IPS-15b (cell line): ENCODE results near the gene FAM3A.

Experiments
- H3K27me3 ChIP-seq: one replicate; pipeline ENCODE4 v1.6.1; 2013; ENCODE audit warnings: low read length; ENCODE audit not compliant: control insufficient read depth, insufficient read depth
- H3K36me3 ChIP-seq: one replicate; pipeline ENCODE4 v1.6.1; 2013; ENCODE audit warnings: low read length; ENCODE audit not compliant: control insufficient read depth, insufficient read depth
- H3K4me1 ChIP-seq: one replicate; pipeline ENCODE4 v1.6.1; 2013; ENCODE audit warnings: mild to moderate bottlenecking, low read length; ENCODE audit not compliant: control insufficient read depth, insufficient read depth
- H3K4me3 ChIP-seq: one replicate; pipeline ENCODE4 v1.5.1; 2013; ENCODE audit warnings: low read depth, low read length
- H3K9ac ChIP-seq: one replicate; pipeline ENCODE4 v1.6.1; 2013; ENCODE audit warnings: low read depth, mild to moderate bottlenecking, low read length
- H3K9me3 ChIP-seq: one replicate; pipeline ENCODE4 v1.6.1; 2013; ENCODE audit warnings: mild to moderate bottlenecking, low read length; ENCODE audit not compliant: control insufficient read depth, insufficient read depth

FAM3A gene

DNA sequence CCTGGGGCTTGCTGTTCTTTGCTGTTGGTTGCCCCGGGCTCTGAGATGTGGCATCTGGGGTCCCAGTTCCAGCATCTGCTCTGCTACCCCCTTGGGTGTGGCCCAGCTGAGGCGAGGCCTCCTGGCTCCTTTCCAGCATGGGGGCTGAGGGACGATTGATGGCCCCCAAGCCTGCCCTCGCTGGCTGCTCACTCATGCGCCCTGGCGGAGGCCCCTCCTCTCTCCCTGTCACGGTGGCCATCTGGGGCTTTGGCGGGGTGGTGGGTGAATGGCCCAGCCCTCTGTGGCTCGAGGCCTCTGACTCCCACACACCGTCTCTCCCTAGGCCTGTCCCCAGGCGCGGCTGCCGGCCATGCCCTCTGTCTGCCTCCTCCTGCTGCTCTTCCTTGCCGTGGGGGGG is 56.2 kb downstream of the FAM3A start:
- H3K4me3 ChIP-seq, result no peak overlapping the region
- H3K4me1 ChIP-seq, result no peaks in the 10 kb centered on the region
- no peaks in the 10 kb centered on the region for H3K9me3 ChIP-seq
- peaks cover 2% of the 10 kb centered on the region for H3K27me3 ChIP-seq
- H3K9ac ChIP-seq, result no peak overlapping the region
- peaks cover 27% of the 10 kb centered on the region for H3K36me3 ChIP-seq

- H3K27me3 ChIP-seq, result peaks cover 2% of the 10 kb centered on the region
- no peak overlapping the region for H3K9ac ChIP-seq
- H3K9me3 ChIP-seq, result no peaks in the 10 kb centered on the region
- no peaks in the 10 kb centered on the region for H3K4me1 ChIP-seq
- H3K4me3 ChIP-seq, result peak overlapping the region; percentile 46
- peaks cover 21% of the 10 kb centered on the region for H3K36me3 ChIP-seq
Observed at GRCh38 chrX:154458954-154459778, 56.9 kb downstream of the FAM3A start.

DNA sequence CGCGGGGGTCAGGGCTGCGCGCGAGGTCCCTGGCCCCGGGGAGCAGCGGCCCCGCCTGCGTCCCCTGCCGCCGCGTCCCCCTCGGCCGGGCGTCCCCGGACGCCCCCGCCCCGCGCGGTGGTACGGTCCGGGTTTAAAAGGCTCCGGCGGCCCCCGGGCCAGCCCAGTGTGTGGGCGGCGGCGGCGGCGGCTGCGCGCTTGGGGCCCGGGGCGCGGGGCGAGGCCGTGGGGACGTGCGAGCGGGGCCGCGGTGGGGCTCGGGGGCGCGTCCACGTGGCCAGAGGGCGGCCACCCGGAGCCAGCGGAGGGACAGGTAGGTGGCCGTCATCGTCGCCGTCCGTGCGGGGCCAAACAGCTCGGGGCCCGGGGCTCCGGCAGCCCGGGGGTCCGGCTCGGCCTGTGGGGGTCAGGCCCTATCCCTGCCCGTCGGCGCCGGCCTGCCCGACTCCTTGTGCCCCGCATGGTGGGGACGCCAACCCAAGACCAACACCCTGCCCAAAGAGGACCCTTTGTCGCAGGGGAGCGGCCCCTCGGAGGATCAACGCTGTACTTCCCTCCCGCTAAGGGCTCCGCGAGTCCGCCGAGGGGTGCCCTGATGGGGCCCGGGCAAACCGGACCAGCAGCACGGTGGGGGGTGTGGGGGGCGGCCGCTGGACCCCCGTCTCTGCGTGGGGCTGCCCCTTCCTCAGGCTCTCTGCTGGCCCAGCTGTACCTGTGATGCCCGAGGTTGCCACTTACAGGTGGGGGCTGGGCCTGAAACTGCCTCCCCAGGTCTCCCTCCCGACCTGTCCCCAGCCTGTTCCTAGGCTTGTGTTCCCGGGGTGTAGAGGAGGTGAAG is 57.7 kb downstream of the FAM3A start, which contains the start of gene PLXNA3:
Gene PLXNA3, plus strand, starts transcription at position 166 of the 838 bp plus-strand sequence. CDS start 1,903 bp downstream, outside the sequence.
- H3K27me3 ChIP-seq, result peaks cover 2% of the 10 kb centered on the region

GRCh38 chrX:154457491-154458115 is 58.4 kb downstream of the FAM3A start:
- H3K9me3 ChIP-seq, result no peaks in the 10 kb centered on the region

More for the DNA sequence above, 57.7 kb downstream of the FAM3A start, which contains the start of gene PLXNA3:
- H3K36me3 ChIP-seq, result peaks cover 21% of the 10 kb centered on the region
- H3K4me1 ChIP-seq, result no peaks in the 10 kb centered on the region
- no peak within 1 kb of the TSS for H3K9ac ChIP-seq
- no peaks in the 10 kb centered on the region for H3K9me3 ChIP-seq
- peak within 1 kb of the TSS; percentile 46 for H3K4me3 ChIP-seq

More at GRCh38 chrX:154457491-154458115, 58.4 kb downstream of the FAM3A start:
- Histone ChIP-seq H3K4me3 (peak overlapping the region; percentile 30), H3K4me1 (no peaks in the 10 kb centered on the region), H3K9ac (no peak overlapping the region), H3K36me3 (peaks cover 17% of the 10 kb centered on the region), H3K27me3 (peaks cover 2% of the 10 kb centered on the region)
